H9 (cell line): ENCODE results near the gene TMEM175. TPM values are rescaled to one million over a fixed set of nuclear protein-coding genes. Genes with fewer than 3 reads are reported as not detected.

Experiments used
- DNase-seq: peaks from one replicate; pipeline ENCODE4 v3.0.0-alpha.2; 2017
- H2AFZ ChIP-seq: one replicate; pipeline ENCODE4 v1.6.1; 2013; ENCODE audit warnings: mild to moderate bottlenecking, low read length, control low read depth, moderate library complexity
- H2AK5ac ChIP-seq: 2 replicates; pipeline ENCODE4 v1.6.1; 2013; ENCODE audit warnings: low read length, control low read depth, mixed read lengths; ENCODE audit not compliant: insufficient read length
- H2BK120ac ChIP-seq: one replicate; pipeline ENCODE4 v1.6.1; 2013; ENCODE audit warnings: low read depth, mild to moderate bottlenecking, low read length, control low read depth, inconsistent platforms; ENCODE audit not compliant: poor library complexity, severe bottlenecking
- H2BK12ac ChIP-seq: 2 replicates; pipeline ENCODE4 v1.6.1; 2013; ENCODE audit warnings: low read length, control low read depth, mixed read lengths, low read depth; ENCODE audit not compliant: insufficient read length
- H2BK15ac ChIP-seq: 2 replicates; pipeline ENCODE4 v1.6.1; 2013; ENCODE audit warnings: low read depth, low read length, control low read depth
- H2BK20ac ChIP-seq: one replicate; pipeline ENCODE4 v1.6.1; 2013; ENCODE audit warnings: low read depth, mild to moderate bottlenecking, low read length, control low read depth, inconsistent platforms; ENCODE audit not compliant: poor library complexity, severe bottlenecking
- H2BK5ac ChIP-seq: 2 replicates; pipeline ENCODE4 v1.6.1; 2013; ENCODE audit warnings: low read length, control low read depth, mixed read lengths; ENCODE audit not compliant: insufficient read length
- H3K14ac ChIP-seq: 2 replicates; pipeline ENCODE4 v1.6.1; 2013; ENCODE audit warnings: low read length, control low read depth; ENCODE audit not compliant: insufficient read depth
- H3K18ac ChIP-seq: 2 replicates; pipeline ENCODE4 v1.6.1; 2013; ENCODE audit warnings: low read depth, mild to moderate bottlenecking, mixed read lengths, low read length, control low read depth; ENCODE audit not compliant: insufficient read length
- H3K23ac ChIP-seq: 2 replicates; pipeline ENCODE4 v1.6.1; 2013; ENCODE audit warnings: low read length, control low read depth, mixed read lengths, low read depth; ENCODE audit not compliant: insufficient read length
- H3K23me2 ChIP-seq: 2 replicates; pipeline ENCODE4 v1.6.1; 2013; ENCODE audit warnings: low read depth, mild to moderate bottlenecking, mixed read lengths, low read length, control low read depth; ENCODE audit not compliant: insufficient read length, poor library complexity, severe bottlenecking
- H3K27ac ChIP-seq: 2 replicates; pipeline ENCODE4 v1.5.1; 2013; ENCODE audit warnings: low read length, control low read depth, mixed read lengths, low read depth; ENCODE audit not compliant: insufficient read length
- H3K27me3 ChIP-seq: 2 replicates; pipeline ENCODE4 v1.6.1; 2013; ENCODE audit warnings: low read length, control low read depth, inconsistent platforms; ENCODE audit not compliant: insufficient read depth
- H3K4ac ChIP-seq: 2 replicates; pipeline ENCODE4 v1.6.1; 2013; ENCODE audit warnings: low read depth, mild to moderate bottlenecking, control low read depth, inconsistent platforms, low read length, moderate library complexity
- H3K4me1 ChIP-seq: 2 replicates; pipeline ENCODE4 v1.6.1; 2013; ENCODE audit warnings: low read length, control low read depth, inconsistent platforms; ENCODE audit not compliant: insufficient read depth
- H3K4me2 ChIP-seq: 2 replicates; pipeline ENCODE4 v1.6.1; 2013; ENCODE audit warnings: low read length, control low read depth, mixed read lengths; ENCODE audit not compliant: insufficient read length, insufficient read depth
- H3K56ac ChIP-seq: 2 replicates; pipeline ENCODE4 v1.6.1; 2013; ENCODE audit warnings: low read depth, mild to moderate bottlenecking, mixed read lengths, low read length, control low read depth; ENCODE audit not compliant: insufficient read length
- H3K79me1 ChIP-seq: 2 replicates; pipeline ENCODE4 v1.6.1; 2013; ENCODE audit warnings: low read depth, mild to moderate bottlenecking, moderate library complexity, low read length, control low read depth, inconsistent platforms; ENCODE audit not compliant: insufficient read depth, poor library complexity, severe bottlenecking
- H3K79me2 ChIP-seq: 2 replicates; pipeline ENCODE4 v1.6.1; 2013; ENCODE audit warnings: low read length, control low read depth, inconsistent platforms; ENCODE audit not compliant: insufficient read depth
- H3K9ac ChIP-seq: 2 replicates; pipeline ENCODE4 v1.6.1; 2013; ENCODE audit warnings: low read length, control low read depth, mixed read lengths; ENCODE audit not compliant: insufficient read length; ENCODE audit errors: extremely low read depth
- H3K9me3 ChIP-seq: one replicate; pipeline ENCODE4 v1.6.1; 2013; ENCODE audit warnings: low read depth, low read length, inconsistent platforms; ENCODE audit not compliant: control insufficient read depth
- H3T11ph ChIP-seq: one replicate; pipeline ENCODE4 v1.6.1; 2013; ENCODE audit warnings: mild to moderate bottlenecking, low read length, control low read depth, inconsistent platforms
- H4K20me1 ChIP-seq: one replicate; pipeline ENCODE4 v1.6.1; 2013; ENCODE audit not compliant: control insufficient read depth, insufficient read length, insufficient read depth
- H4K5ac ChIP-seq: 2 replicates; pipeline ENCODE4 v1.6.1; 2013; ENCODE audit warnings: low read depth, mild to moderate bottlenecking, mixed read lengths, low read length, control low read depth; ENCODE audit not compliant: insufficient read length
- H4K8ac ChIP-seq: replicated peaks from 2 replicates; pipeline ENCODE4 v1.6.1; 2013; ENCODE audit warnings: low read length, control low read depth, mixed read lengths, low read depth; ENCODE audit not compliant: insufficient read length
- H4K91ac ChIP-seq: 2 replicates; pipeline ENCODE4 v1.6.1; 2013; ENCODE audit warnings: low read depth, mild to moderate bottlenecking, moderate library complexity, mixed read lengths, low read length, control low read depth; ENCODE audit not compliant: insufficient read length
- H3K27ac Mint-ChIP-seq, 3 experiments: 2 replicates in 2 of 3; 3 replicates in 1 of 3; pipeline ENCODE4 v1.8.0; 2020 to 2021; ENCODE audit warnings: mixed read lengths in 3 of 3, mild to moderate bottlenecking in 1 of 3, moderate library complexity in 1 of 3
- H3K27me3 Mint-ChIP-seq: 2 replicates; pipeline ENCODE4 v1.8.0; 2021; ENCODE audit warnings: low read depth, mild to moderate bottlenecking, moderate library complexity, mixed read lengths
- H3K36me3 Mint-ChIP-seq, 3 experiments: 2 replicates in 2 of 3; 3 replicates in 1 of 3; pipeline ENCODE4 v1.8.0; 2020 to 2021; ENCODE audit warnings: low read depth in 3 of 3, mixed read lengths in 3 of 3; ENCODE audit not compliant: insufficient read depth in 1 of 3
- H3K4me1 Mint-ChIP-seq, 2 experiments: 2 replicates each; pipeline ENCODE4 v1.8.0; 2020; ENCODE audit warnings: mixed read lengths in 2 of 2
- H3K4me3 Mint-ChIP-seq, 2 experiments: 2 replicates in 1 of 2; 3 replicates in 1 of 2; pipeline ENCODE4 v1.8.0; 2020 to 2021; ENCODE audit warnings: mild to moderate bottlenecking in 2 of 2, mixed read lengths in 2 of 2, moderate library complexity in 1 of 2
- H3K9me3 Mint-ChIP-seq, 2 experiments: 2 replicates in 1 of 2; 3 replicates in 1 of 2; pipeline ENCODE4 v1.8.0; 2020; ENCODE audit warnings: mild to moderate bottlenecking in 2 of 2, mixed read lengths in 2 of 2, moderate library complexity in 1 of 2
- CTCF ChIP-seq: fragments of 200-600 bp; sonication (generic); conservative IDR thresholded peaks from 3 replicates; pipeline ENCODE4 v1.8.0; 2021; ENCODE audit warnings: antibody characterized with exemption, mild to moderate bottlenecking
- WGBS: extraction: QIAGEN DNeasy Blood & Tissue Kit; methylation state at CpG from one replicate; pipeline ENCODE4 v1.1.7; 2013; ENCODE audit warnings: missing lambda C conversion rate, low lambda C conversion rate, mixed read lengths; ENCODE audit not compliant: insufficient read length; ENCODE audit errors: extremely low coverage; 5-methylcytosine and 5-hydroxymethylcytosine counted together
- total RNA-seq: library from RNA; stranded (reverse); gene quantifications from 2 replicates; pipeline ENCODE4 v1.2.1, GENCODE V29; 2021

TMEM175 gene
- total RNA-seq, 1 experiment from 2014 or later, result 6.4 TPM

DNA sequence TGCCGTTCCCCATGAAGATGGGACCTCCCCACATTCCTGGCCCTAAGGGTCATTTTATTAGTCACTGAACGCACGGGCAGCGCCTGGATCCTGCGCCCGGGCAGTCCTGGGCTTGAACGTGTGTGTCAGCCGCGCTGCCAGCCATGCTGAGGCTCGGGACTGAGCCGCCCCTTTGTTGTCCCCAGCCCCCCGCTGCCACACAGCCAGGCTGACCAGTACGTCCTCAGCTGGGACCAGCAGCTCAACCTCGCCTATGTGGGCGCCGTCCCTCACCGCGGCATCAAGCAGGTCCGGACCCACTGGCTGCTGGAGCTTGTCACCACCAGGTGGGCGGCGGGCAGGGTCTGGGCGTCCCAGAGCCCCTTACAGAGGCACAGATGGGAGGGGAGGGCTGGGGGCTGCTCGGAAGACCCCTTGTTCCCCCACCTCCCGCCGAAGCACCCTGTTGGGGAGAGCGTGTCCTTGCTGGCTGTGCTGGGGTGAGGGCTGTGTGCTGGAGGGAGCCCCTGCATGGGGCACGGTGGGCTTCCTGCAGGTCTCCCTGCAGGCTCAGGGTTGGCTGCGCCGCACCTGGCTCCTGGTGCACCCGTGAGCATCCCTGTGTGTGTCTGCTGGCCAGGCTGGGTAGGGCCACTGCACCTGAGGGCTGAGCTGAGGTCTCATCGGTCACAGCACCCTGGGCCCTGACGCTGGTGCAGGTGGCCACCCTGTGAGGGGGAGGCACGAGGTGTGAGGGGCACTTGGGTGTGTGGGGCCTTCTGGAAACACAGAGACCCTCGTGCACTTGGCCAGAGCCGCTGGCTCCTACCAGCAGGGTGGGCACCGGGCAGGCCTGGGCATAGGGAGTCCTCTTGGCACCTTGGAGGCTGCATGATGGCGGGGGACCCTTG is 55.6 kb downstream of the TMEM175 start:
- Mint-ChIP-seq H3K27me3 (peaks cover 35% of the 10 kb centered on the region), H3K36me3 (no peaks in the 10 kb centered on the region), H3K9me3 (0 out of 5 replicates have a peak, but pooled peaks cover 0 to 4% of the 10 kb centered on the region in 2 experiments), H3K27ac (no peak overlapping the region), H3K4me3 (peak overlapping the region; percentile 63 to 80), H3K4me1 (peaks cover 11 to 13% of the 10 kb centered on the region in 2 experiments)
- Histone ChIP-seq H3K27ac (no peak overlapping the region), H3K23me2 (peaks cover 3% of the 10 kb centered on the region), H3K4me2 (no peak overlapping the region), H3K79me2 (no peaks in the 10 kb centered on the region), H2BK12ac (no peak overlapping the region), H3K14ac (no peak overlapping the region), H4K20me1 (no peaks in the 10 kb centered on the region), H3K4ac (no peak overlapping the region), H2BK15ac (no peak overlapping the region), H3K23ac (no peak overlapping the region), H3K18ac (no peak overlapping the region), H4K8ac (no peak overlapping the region), H3K9me3 (no peaks in the 10 kb centered on the region), H3K27me3 (no peaks in the 10 kb centered on the region; the same call in 1 of the 2 replicates), H3K9ac (no peak overlapping the region), H3T11ph (no peak overlapping the region), H2AFZ (no peak overlapping the region), H2BK120ac (no peak overlapping the region), H2BK5ac (no peak overlapping the region), H4K5ac (no peak overlapping the region), H4K91ac (no peak overlapping the region), H3K79me1 (no peaks in the 10 kb centered on the region), H2BK20ac (no peak overlapping the region), H3K56ac (no peak overlapping the region), H3K4me1 (peaks cover 3% of the 10 kb centered on the region; the same call in 1 of the 2 replicates), H2AK5ac (no peak overlapping the region)
- DNase-seq, result no peak
- no peak for TF ChIP-seq CTCF
- WGBS, result no CpG with 5 or more reads among the region's 37 CpGs
